ENCODE measurements around the gene SPATS2L.

DNA sequence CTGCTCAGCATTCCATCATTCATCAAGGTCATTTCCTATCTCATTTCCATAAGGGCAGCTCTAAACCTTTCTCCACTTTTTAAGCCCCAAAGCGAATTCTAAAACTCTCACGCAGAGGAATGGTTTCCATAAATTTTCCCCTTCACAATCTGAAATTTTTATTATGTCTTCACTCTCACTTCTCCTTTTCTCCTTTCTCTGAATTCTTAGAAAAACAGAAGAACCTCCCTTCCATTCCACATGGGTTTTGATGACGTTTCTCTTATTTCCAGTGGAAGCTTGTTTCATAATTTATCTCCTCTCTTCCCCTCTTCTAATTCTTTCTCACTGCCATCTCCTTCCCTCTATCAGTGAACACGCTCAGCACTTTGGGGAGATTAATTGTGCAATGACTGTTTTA lies 97.3 kb downstream of the SPATS2L start:
- no peak for TF ChIP-seq EP300 (IDR thresholded peaks at IDR 0.05)
- TF ChIP-seq, protein P1, sequence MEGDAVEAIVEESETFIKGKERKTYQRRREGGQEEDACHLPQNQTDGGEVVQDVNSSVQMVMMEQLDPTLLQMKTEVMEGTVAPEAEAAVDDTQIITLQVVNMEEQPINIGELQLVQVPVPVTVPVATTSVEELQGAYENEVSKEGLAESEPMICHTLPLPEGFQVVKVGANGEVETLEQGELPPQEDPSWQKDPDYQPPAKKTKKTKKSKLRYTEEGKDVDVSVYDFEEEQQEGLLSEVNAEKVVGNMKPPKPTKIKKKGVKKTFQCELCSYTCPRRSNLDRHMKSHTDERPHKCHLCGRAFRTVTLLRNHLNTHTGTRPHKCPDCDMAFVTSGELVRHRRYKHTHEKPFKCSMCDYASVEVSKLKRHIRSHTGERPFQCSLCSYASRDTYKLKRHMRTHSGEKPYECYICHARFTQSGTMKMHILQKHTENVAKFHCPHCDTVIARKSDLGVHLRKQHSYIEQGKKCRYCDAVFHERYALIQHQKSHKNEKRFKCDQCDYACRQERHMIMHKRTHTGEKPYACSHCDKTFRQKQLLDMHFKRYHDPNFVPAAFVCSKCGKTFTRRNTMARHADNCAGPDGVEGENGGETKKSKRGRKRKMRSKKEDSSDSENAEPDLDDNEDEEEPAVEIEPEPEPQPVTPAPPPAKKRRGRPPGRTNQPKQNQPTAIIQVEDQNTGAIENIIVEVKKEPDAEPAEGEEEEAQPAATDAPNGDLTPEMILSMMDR (IDR thresholded peaks at IDR 0.05): no peak

Measured in esophagus muscularis mucosa (tissue), 3 donors.